Nephron (organoid): ENCODE data around the gene LRTM2.

ENCODE experiments used
- H3K27ac Mint-ChIP-seq, 3 experiments: 2 replicates each; pipeline ENCODE4 v1.8.0; 2020; ENCODE audit warnings: mixed read lengths in 3 of 3, mild to moderate bottlenecking in 2 of 3, moderate library complexity in 1 of 3
- H3K27me3 Mint-ChIP-seq: 2 replicates; pipeline ENCODE4 v1.8.0; 2021; ENCODE audit warnings: low read depth, mild to moderate bottlenecking, moderate library complexity, mixed read lengths
- H3K36me3 Mint-ChIP-seq: 2 replicates; pipeline ENCODE4 v1.8.0; 2020; ENCODE audit warnings: low read depth, mixed read lengths
- H3K4me1 Mint-ChIP-seq: 2 replicates; pipeline ENCODE4 v1.8.0; 2020; ENCODE audit warnings: mixed read lengths
- H3K4me3 Mint-ChIP-seq, 3 experiments: 2 replicates each; pipeline ENCODE4 v1.8.0; 2020; ENCODE audit warnings: mild to moderate bottlenecking in 3 of 3, mixed read lengths in 3 of 3, moderate library complexity in 2 of 3
- H3K9me3 Mint-ChIP-seq: 2 replicates; pipeline ENCODE4 v1.8.0; 2020; ENCODE audit warnings: mixed read lengths
- TF ChIP-seq, protein P1 (sequence below), 3 experiments: fragments of 200-600 bp; sonication (generic); IDR thresholded peaks; one replicate each; pipeline ENCODE4 v1.5.0; 2021; ENCODE audit warnings: antibody characterized with exemption in 3 of 3; ENCODE audit not compliant: unreplicated experiment in 3 of 3

Gene LRTM2

DNA sequence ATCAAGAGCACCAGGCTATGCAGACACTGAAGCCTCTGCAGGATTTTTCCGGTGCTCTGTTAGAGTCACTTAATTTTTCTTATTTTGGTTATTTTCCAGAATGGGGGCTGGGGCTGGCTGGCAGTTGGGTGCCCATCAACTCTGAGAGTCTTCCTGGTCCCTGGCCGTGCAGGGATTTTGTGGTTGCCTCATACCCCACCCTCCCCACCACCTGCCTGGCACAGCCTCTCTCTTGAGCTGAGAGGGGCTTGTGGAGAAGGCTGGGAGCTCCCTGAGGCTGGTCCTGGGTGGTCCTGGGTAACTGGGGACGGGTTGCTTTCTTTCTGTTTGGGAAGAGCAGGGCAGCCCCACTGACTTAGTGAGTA, 23.3 kb downstream of the LRTM2 start:
- Mint-ChIP-seq H3K27ac (no peak overlapping the region), H3K4me3 (no peak overlapping the region), H3K9me3 (no peaks in the 10 kb centered on the region), H3K36me3 (no peaks in the 10 kb centered on the region), H3K4me1 (peaks cover 16% of the 10 kb centered on the region), H3K27me3 (peaks cover 49% of the 10 kb centered on the region)
- TF ChIP-seq, protein P1, sequence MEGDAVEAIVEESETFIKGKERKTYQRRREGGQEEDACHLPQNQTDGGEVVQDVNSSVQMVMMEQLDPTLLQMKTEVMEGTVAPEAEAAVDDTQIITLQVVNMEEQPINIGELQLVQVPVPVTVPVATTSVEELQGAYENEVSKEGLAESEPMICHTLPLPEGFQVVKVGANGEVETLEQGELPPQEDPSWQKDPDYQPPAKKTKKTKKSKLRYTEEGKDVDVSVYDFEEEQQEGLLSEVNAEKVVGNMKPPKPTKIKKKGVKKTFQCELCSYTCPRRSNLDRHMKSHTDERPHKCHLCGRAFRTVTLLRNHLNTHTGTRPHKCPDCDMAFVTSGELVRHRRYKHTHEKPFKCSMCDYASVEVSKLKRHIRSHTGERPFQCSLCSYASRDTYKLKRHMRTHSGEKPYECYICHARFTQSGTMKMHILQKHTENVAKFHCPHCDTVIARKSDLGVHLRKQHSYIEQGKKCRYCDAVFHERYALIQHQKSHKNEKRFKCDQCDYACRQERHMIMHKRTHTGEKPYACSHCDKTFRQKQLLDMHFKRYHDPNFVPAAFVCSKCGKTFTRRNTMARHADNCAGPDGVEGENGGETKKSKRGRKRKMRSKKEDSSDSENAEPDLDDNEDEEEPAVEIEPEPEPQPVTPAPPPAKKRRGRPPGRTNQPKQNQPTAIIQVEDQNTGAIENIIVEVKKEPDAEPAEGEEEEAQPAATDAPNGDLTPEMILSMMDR (IDR thresholded peaks at IDR 0.05; ENCODE audit: unreplicated experiment in 3 of 3), result no peak

DNA sequence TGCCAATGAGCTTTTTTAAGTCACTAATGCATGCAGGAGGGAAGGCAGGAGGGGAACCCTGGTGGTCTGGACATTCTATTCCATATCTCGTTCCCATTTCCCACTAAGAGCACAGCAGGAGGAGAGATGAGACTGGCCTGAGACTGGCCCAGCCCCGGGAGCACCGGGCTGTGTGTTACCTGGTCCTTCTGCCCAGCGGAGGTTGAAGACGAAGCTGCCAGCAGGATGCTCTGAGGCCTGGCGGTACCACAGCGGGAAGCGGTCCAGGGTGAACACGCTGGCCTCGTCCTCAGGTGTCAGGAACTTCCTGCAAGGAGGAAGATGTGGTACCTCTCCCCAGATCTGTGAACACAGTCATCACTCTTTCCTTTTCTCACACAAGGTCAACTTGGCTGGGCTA, 23.9 kb downstream of the LRTM2 start:
- TF ChIP-seq, protein P1 (IDR thresholded peaks at IDR 0.05; ENCODE audit: unreplicated experiment in 3 of 3), result no peak
- Mint-ChIP-seq H3K27me3 (peaks cover 44% of the 10 kb centered on the region), H3K9me3 (no peaks in the 10 kb centered on the region), H3K4me1 (peaks cover 16% of the 10 kb centered on the region), H3K4me3 (no peak overlapping the region), H3K36me3 (no peaks in the 10 kb centered on the region), H3K27ac (no peak overlapping the region)

DNA sequence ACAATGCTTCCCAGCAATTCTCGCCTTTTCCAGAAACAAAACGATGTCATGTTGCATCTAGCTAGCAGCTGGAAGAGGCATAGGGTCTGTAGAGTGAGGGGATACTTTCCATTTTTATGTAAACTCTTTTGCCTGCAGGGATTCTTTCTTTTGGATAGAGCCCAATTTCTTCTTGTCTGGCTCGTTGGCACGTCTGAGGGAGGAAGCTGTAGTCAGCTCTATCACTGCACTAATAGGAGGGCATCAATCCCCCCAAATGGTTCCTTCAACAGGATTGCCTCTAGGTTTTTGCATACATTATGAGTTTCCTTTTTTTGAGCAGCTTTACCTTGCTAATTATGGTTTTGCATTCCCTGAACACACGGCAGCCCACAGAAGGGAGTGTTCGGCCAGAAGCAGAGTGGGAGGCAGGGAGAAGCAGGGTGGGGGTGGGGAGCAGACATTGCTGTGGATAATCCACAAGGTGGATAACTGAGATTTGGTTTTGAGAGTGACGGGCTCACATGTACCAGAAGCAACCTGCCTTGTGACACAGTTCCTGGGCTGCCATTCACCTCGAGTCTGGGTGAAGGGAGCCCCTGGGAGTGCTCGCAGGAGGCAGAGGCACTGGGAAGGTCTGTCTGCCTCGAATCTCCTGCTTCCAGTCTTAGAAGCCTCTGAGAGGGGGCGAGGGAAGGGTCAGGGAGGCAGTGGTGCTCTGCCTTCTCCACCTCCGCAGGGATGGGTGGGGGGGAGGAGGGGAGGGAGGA, 24.5 kb downstream of the LRTM2 start:
- Mint-ChIP-seq H3K4me3 (no peak overlapping the region), H3K9me3 (no peaks in the 10 kb centered on the region), H3K27ac (no peak overlapping the region), H3K27me3 (peaks cover 39% of the 10 kb centered on the region), H3K36me3 (no peaks in the 10 kb centered on the region), H3K4me1 (peaks cover 13% of the 10 kb centered on the region)
- TF ChIP-seq, protein P1 (IDR thresholded peaks at IDR 0.05; ENCODE audit: unreplicated experiment in 3 of 3), result no peak

DNA sequence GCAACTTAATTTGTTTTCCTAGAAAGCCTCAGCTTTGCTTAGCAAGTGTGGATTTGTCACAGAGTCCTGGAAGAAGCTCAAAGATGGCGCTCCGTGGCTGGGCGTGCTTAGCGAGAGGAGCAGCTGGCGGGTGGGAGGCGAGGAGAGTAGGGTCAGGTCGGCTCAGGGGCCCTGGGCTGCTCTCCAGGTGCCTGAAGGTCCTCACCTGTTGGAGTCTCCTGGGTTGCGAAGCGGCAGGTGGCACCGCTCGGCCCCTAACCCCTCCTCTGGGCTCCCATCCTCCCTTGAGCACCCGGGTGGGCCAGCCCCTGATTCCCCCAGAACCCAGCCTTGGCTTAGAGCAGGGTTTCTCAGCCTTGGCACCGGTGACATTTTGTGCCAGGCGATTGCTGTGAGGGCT, 25.1 kb downstream of the LRTM2 start:
- H3K27me3 Mint-ChIP-seq, result peaks cover 38% of the 10 kb centered on the region
- no peaks in the 10 kb centered on the region for H3K9me3 Mint-ChIP-seq
- H3K4me3 Mint-ChIP-seq, result no peak overlapping the region
- peaks cover 11% of the 10 kb centered on the region for H3K4me1 Mint-ChIP-seq
- H3K36me3 Mint-ChIP-seq, result no peaks in the 10 kb centered on the region
- H3K27ac Mint-ChIP-seq, result no peak overlapping the region
- TF ChIP-seq, protein P1 (IDR thresholded peaks at IDR 0.05; ENCODE audit: unreplicated experiment in 3 of 3), result no peak

DNA sequence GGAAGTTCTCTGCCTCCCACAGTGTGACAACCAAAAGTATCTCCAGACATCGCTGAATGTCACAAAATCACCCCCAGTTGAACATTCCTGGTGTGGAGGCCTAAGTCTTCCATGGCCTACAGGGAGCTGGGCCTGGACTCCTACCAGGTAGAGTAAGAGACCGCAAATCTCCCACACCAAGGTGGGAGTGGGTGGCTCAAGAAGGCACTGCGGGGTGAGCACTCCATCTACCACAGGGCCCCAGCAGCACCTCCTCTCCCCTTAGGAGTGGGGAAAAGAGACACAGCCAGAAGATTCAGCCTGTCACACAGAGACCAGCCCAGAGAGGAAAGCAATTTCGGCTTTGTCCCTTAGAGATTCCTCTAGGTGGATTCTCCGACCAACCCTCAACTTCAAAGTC, 25.5 kb downstream of the LRTM2 start:
- peaks cover 11% of the 10 kb centered on the region for H3K4me1 Mint-ChIP-seq
- no peaks in the 10 kb centered on the region for H3K9me3 Mint-ChIP-seq
- TF ChIP-seq, protein P1 (IDR thresholded peaks at IDR 0.05; ENCODE audit: unreplicated experiment in 3 of 3), result no peak
- peaks cover 35% of the 10 kb centered on the region for H3K27me3 Mint-ChIP-seq
- H3K4me3 Mint-ChIP-seq, result no peak overlapping the region
- H3K27ac Mint-ChIP-seq, result no peak overlapping the region
- no peaks in the 10 kb centered on the region for H3K36me3 Mint-ChIP-seq
